CD4-positive, alpha-beta T cell (primary cell): ENCODE measurements around the gene IQSEC1. TPM values are rescaled to one million over a fixed set of nuclear protein-coding genes. Genes with fewer than 3 reads are reported as not detected.

Source experiments
- ATAC-seq: fragments of 200-7000 bp; cut with Tn5 transposase; one replicate; pipeline ENCODE4 v1.10.0; 2022; ENCODE audit warnings: mild to moderate bottlenecking; ENCODE audit not compliant: poor library complexity
- CTCF ChIA-PET: fragments of 350-600 bp; sonication (Branson Sonifier 250); formaldehyde crosslinking; loops from one replicate; lab custom pipeline; 2021; ENCODE audit warnings: antibody characterized with exemption, inconsistent platforms; lab: Charles Lee
- POLR2A ChIA-PET: fragments of 350-600 bp; sonication (Branson Sonifier 250); formaldehyde crosslinking; loops from one replicate; lab custom pipeline; 2021; ENCODE audit warnings: antibody characterized with exemption, inconsistent platforms; lab: Charles Lee
- DNase-seq, 14 experiments: peaks; one replicate each; pipeline ENCODE4 v3.0.0-alpha.2; 2013 to 2020; ENCODE audit warnings: mixed read lengths in 2 of 14
- H3K27ac ChIP-seq, 2 donors: one replicate each; pipeline versions ENCODE4 v1.5.1 to v1.7.0; 2013; ENCODE audit warnings: low read length in 2 of 2, low read depth in 1 of 2, mild to moderate bottlenecking in 1 of 2
- H3K27me3 ChIP-seq, 2 experiments: 1 replicate in 1 of 2; 2 replicates in 1 of 2; pipeline versions ENCODE4 v1.6.1 to v1.7.0; 2013; ENCODE audit warnings: low read length in 2 of 2, control low read depth in 1 of 2, mild to moderate bottlenecking in 1 of 2, moderate library complexity in 1 of 2; ENCODE audit not compliant: insufficient read depth in 2 of 2, control insufficient read depth in 1 of 2
- H3K36me3 ChIP-seq: one replicate; pipeline ENCODE4 v1.6.1; 2013; ENCODE audit warnings: low read length, control low read depth; ENCODE audit not compliant: insufficient read depth
- H3K4me1 ChIP-seq: one replicate; pipeline ENCODE4 v1.6.1; 2013; ENCODE audit warnings: low read length, control low read depth; ENCODE audit not compliant: insufficient read depth
- H3K4me3 ChIP-seq: one replicate; pipeline ENCODE4 v1.5.1; 2013; ENCODE audit warnings: mild to moderate bottlenecking, low read length, moderate library complexity
- H3K9me3 ChIP-seq, 2 experiments: 1 replicate in 1 of 2; 2 replicates in 1 of 2; pipeline versions ENCODE4 v1.6.1 to v1.7.0; 2013; ENCODE audit warnings: low read length in 2 of 2, mild to moderate bottlenecking in 2 of 2, control low read depth in 1 of 2, moderate library complexity in 1 of 2; ENCODE audit not compliant: control insufficient read depth in 1 of 2, insufficient read depth in 1 of 2
- H3K27ac Mint-ChIP-seq: one replicate; pipeline ENCODE4 v1.8.0; 2020; ENCODE audit warnings: mixed read lengths
- H3K27me3 Mint-ChIP-seq: one replicate; pipeline ENCODE4 v1.8.0; 2021; ENCODE audit warnings: mixed read lengths
- H3K36me3 Mint-ChIP-seq: one replicate; pipeline ENCODE4 v1.8.0; 2021; ENCODE audit warnings: low read depth, mixed read lengths
- H3K4me1 Mint-ChIP-seq: one replicate; pipeline ENCODE4 v1.8.0; 2021; ENCODE audit warnings: low read depth, mixed read lengths
- H3K4me3 Mint-ChIP-seq: one replicate; pipeline ENCODE4 v1.8.0; 2020; ENCODE audit warnings: mild to moderate bottlenecking, mixed read lengths
- H3K9me3 Mint-ChIP-seq: one replicate; pipeline ENCODE4 v1.8.0; 2020; ENCODE audit warnings: mixed read lengths
- CTCF ChIP-seq: fragments of 200-600 bp; IDR thresholded peaks from one replicate; pipeline ENCODE4 v1.8.0; 2022; ENCODE audit warnings: antibody characterized with exemption, mild to moderate bottlenecking
- intact Hi-C, 2 experiments: fragments of 100-400 bp; cut with DNase I in 1 of 2; cut with micrococcal nuclease in 1 of 2; formaldehyde crosslinking; loops; one replicate each; pipeline versions ENCODE4 v1.15.1 to v1.9.0; 2023 to 2025; cut with DNase I, micrococcal nuclease
- total RNA-seq, 174 experiments: library from RNA in 2 of 174; stranded (reverse) in 2 of 174; gene quantifications; one replicate each; pipeline ENCODE4 v1.2.3 and lab custom pipeline; 2021 to 2026

Gene IQSEC1
- total RNA-seq, 2 experiments from 2014 or later: 102 to 108 TPM

- no peak overlapping the region for H3K27ac Mint-ChIP-seq
- Histone ChIP-seq H3K27me3 (no peaks in the 10 kb centered on the region), H3K9me3 (no peaks in the 10 kb centered on the region), H3K27ac (no peak overlapping the region), H3K4me3 (no peak overlapping the region), H3K4me1 (no peaks in the 10 kb centered on the region), H3K36me3 (peaks cover 99% of the 10 kb centered on the region)
- DNase-seq (no peak), ATAC-seq (no peak)
- CTCF ChIA-PET: no interaction called here
- H3K27me3 Mint-ChIP-seq: no peaks in the 10 kb centered on the region
- no peaks in the 10 kb centered on the region for H3K9me3 Mint-ChIP-seq
- TF ChIP-seq CTCF: no peak
- peaks cover 82% of the 10 kb centered on the region for H3K36me3 Mint-ChIP-seq
- H3K4me1 Mint-ChIP-seq: no peaks in the 10 kb centered on the region
- no peak overlapping the region for H3K4me3 Mint-ChIP-seq
- POLR2A ChIA-PET: no interaction called here
- intact Hi-C loops: no loop called here
Measured at GRCh38 chr3:12908136-12908730, 165.0 kb downstream of the IQSEC1 start.

- Histone ChIP-seq H3K4me3 (no peak overlapping the region), H3K4me1 (no peaks in the 10 kb centered on the region), H3K36me3 (peaks cover 98% of the 10 kb centered on the region), H3K27ac (no peak overlapping the region), H3K27me3 (no peaks in the 10 kb centered on the region), H3K9me3 (no peaks in the 10 kb centered on the region)
- ChIA-PET CTCF (no interaction called here), POLR2A (no interaction called here)
- H3K9me3 Mint-ChIP-seq: no peaks in the 10 kb centered on the region
- no peaks in the 10 kb centered on the region for H3K27me3 Mint-ChIP-seq
- no peak for TF ChIP-seq CTCF
- intact Hi-C loops: no loop called here
- ATAC-seq (no peak), DNase-seq (no peak)
- peaks cover 81% of the 10 kb centered on the region for H3K36me3 Mint-ChIP-seq
- H3K4me1 Mint-ChIP-seq: no peaks in the 10 kb centered on the region
- no peak overlapping the region for H3K27ac Mint-ChIP-seq
- no peak overlapping the region for H3K4me3 Mint-ChIP-seq
Measured at GRCh38 chr3:12907729-12908128, 165.5 kb downstream of the IQSEC1 start.

- no peak overlapping the region for H3K4me3 ChIP-seq
- H3K27me3 ChIP-seq: no peaks in the 10 kb centered on the region
- ChIA-PET POLR2A (no interaction called here), CTCF (no interaction called here)
- H3K36me3 ChIP-seq: peaks cover 98% of the 10 kb centered on the region
- no peaks in the 10 kb centered on the region for H3K4me1 ChIP-seq
- ATAC-seq: no peak
- Mint-ChIP-seq H3K4me1 (no peaks in the 10 kb centered on the region), H3K27ac (no peak overlapping the region), H3K36me3 (peaks cover 81% of the 10 kb centered on the region), H3K9me3 (no peaks in the 10 kb centered on the region), H3K4me3 (no peak overlapping the region), H3K27me3 (no peaks in the 10 kb centered on the region)
- no peak for DNase-seq
- TF ChIP-seq CTCF: no peak
- intact Hi-C loops: no loop called here
- H3K27ac ChIP-seq: no peak overlapping the region
- no peaks in the 10 kb centered on the region for H3K9me3 ChIP-seq
Measured at GRCh38 chr3:12907296-12907695, 165.9 kb downstream of the IQSEC1 start.
